K562 (cell line): Measurements from ENCODE around the gene LRMDA.

ENCODE experiments used
- ATF3 ChIP-seq, 2 experiments: fragments of 450-650 bp in 1 of 2; sonication (generic) in 1 of 2; formaldehyde crosslinking in 1 of 2; IDR thresholded peaks in 1 of 2; conservative IDR thresholded peaks in 1 of 2; 2 replicates each; pipeline versions ENCODE4 v1.6.1 to v1.8.1; 2016 to 2023; ENCODE audit warnings: mild to moderate bottlenecking in 2 of 2, moderate library complexity in 2 of 2, inconsistent platforms in 1 of 2, missing genetic modification reagents in 1 of 2
- BRF1 ChIP-seq: IDR thresholded peaks from 3 replicates; pipeline ENCODE4 v1.6.1; 2011; ENCODE audit warnings: borderline replicate concordance, mild to moderate bottlenecking; ENCODE audit not compliant: insufficient read length; ENCODE audit errors: extremely low read depth
- CTCF ChIP-seq, 3 experiments: IDR thresholded peaks in 2 of 3; conservative IDR thresholded peaks in 1 of 3; 2 replicates each; pipeline ENCODE4 v1.5.1; 2011 to 2012; ENCODE audit warnings: low read length in 3 of 3, mild to moderate bottlenecking in 3 of 3, control low read depth in 2 of 3, improper control_type of control experiment in 1 of 3, inconsistent platforms in 1 of 3, low read depth in 1 of 3, mixed read lengths in 1 of 3, moderate library complexity in 1 of 3; ENCODE audit not compliant: insufficient read depth in 2 of 3
- HIVEP1 ChIP-seq: fragments of 250-450 bp; sonication (Bioruptor Pico); IDR thresholded peaks from 2 replicates; pipeline ENCODE4 v1.4.0; 2020; ENCODE audit warnings: mild to moderate bottlenecking
- MCM2 ChIP-seq: fragments of 450-650 bp; IDR thresholded peaks from 2 replicates; pipeline ENCODE4 v1.6.1; 2017; ENCODE audit warnings: low read depth, mild to moderate bottlenecking
- TSC22D4 ChIP-seq: fragments of 450-650 bp; IDR thresholded peaks from 2 replicates; pipeline ENCODE4 v1.6.1; 2016; ENCODE audit warnings: missing genetic modification characterization, missing biosample characterization, control low read depth
- ZKSCAN3 ChIP-seq: fragments of 250-450 bp; sonication (Bioruptor Pico); IDR thresholded peaks from 2 replicates; pipeline ENCODE4 v1.4.0; 2020
- ZNF239 ChIP-seq: fragments of 250-450 bp; sonication (Bioruptor Pico); IDR thresholded peaks from 2 replicates; pipeline ENCODE4 v1.4.0; 2020; ENCODE audit warnings: mild to moderate bottlenecking

- TF ChIP-seq MCM2, result no peak
- no peak for TF ChIP-seq ZNF239 (CRISPR knock-in tag)
- TF ChIP-seq CTCF (IDR thresholded peaks at IDR 0.05 in 2 of 3, conservative IDR thresholded peaks at IDR 0.05 in 1 of 3; ENCODE audit: insufficient read depth in 2 of 3, low read depth in 1 of 3, low read length in 3 of 3), result no peak
- no peak for TF ChIP-seq ZKSCAN3
- TF ChIP-seq TSC22D4 (tag), result no peak
- no peak for TF ChIP-seq ATF3 (IDR thresholded peaks at IDR 0.05)
- TF ChIP-seq ATF3 (CRISPR knock-in tag; conservative IDR thresholded peaks at IDR 0.05), result no peak
- TF ChIP-seq BRF1, result no peak
- no peak for TF ChIP-seq HIVEP1
These were observed 110.0 kb downstream of the LRMDA start for GRCh38 chr10:75541411-75541810.
